Parathyroid adenoma (tissue), 2 donors: ENCODE data around the gene FKBP2.

Experiments
- H2AFZ ChIP-seq: fragments of 300-600 bp; sonication (generic); one replicate; pipeline ENCODE4 v1.7.0; 2017; ENCODE audit warnings: antibody characterized with exemption, mild to moderate bottlenecking
- H3K27ac ChIP-seq: fragments of 300-600 bp; sonication (generic); one replicate; pipeline ENCODE4 v1.7.0; 2017
- H3K27me3 ChIP-seq: fragments of 300-600 bp; sonication (generic); one replicate; pipeline ENCODE4 v1.7.0; 2017; ENCODE audit warnings: low read length; ENCODE audit not compliant: control insufficient read depth, insufficient read depth
- H3K36me3 ChIP-seq: fragments of 300-600 bp; sonication (generic); one replicate; pipeline ENCODE4 v1.7.0; 2017; ENCODE audit warnings: low read length; ENCODE audit not compliant: control insufficient read depth, insufficient read depth
- H3K4me1 ChIP-seq: fragments of 300-600 bp; sonication (generic); one replicate; pipeline ENCODE4 v1.7.0; 2017; ENCODE audit warnings: control low read depth
- H3K4me2 ChIP-seq: fragments of 300-600 bp; sonication (generic); one replicate; pipeline ENCODE4 v1.7.0; 2017; ENCODE audit warnings: low read length
- H3K4me3 ChIP-seq: fragments of 300-600 bp; sonication (generic); one replicate; pipeline ENCODE4 v1.7.0; 2017; ENCODE audit warnings: low read depth, low read length
- H3K79me2 ChIP-seq: fragments of 300-600 bp; sonication (generic); one replicate; pipeline ENCODE4 v1.7.0; 2017; ENCODE audit warnings: control low read depth
- H3K9ac ChIP-seq: fragments of 300-600 bp; sonication (generic); one replicate; pipeline ENCODE4 v1.7.0; 2017; ENCODE audit warnings: mild to moderate bottlenecking
- H3K9me3 ChIP-seq: fragments of 300-600 bp; sonication (generic); one replicate; pipeline ENCODE4 v1.7.0; 2017; ENCODE audit warnings: low read length; ENCODE audit not compliant: control insufficient read depth
- TF ChIP-seq, protein P1 (sequence below): fragments of 300-600 bp; sonication (generic); IDR thresholded peaks from one replicate; pipeline ENCODE4 v1.7.0; 2017; ENCODE audit warnings: antibody characterized with exemption, mild to moderate bottlenecking
- donor health status: primary hyperparathyroidism.

Gene FKBP2

DNA sequence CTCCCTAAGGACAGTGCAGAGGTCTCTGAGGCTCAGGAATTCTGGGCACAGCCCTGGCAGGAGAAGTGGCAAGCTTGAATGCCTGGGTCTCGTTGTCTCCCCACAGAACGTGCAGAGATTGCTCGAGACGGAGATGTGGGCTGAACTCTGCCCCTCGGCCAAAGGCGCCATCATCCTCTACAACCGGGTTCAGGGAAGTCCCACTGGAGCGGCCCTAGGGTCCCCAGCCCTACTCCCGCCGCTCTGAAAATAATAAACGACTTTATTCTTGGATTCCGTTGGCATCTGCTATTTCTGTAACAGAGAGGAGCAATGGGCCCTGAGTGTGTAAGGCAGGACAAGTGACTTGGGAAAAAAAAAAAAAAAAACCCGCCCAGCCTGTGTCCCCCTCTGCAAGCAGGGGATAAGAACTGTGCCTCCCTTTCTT, 11.1 kb upstream of the FKBP2 start:
- Histone ChIP-seq H3K9me3 (no peaks in the 10 kb centered on the region), H2AFZ (peak overlapping the region; percentile 76), H3K27me3 (no peaks in the 10 kb centered on the region), H3K36me3 (no peaks in the 10 kb centered on the region), H3K4me2 (peak overlapping the region; percentile 89), H3K9ac (no peak overlapping the region), H3K4me3 (peak overlapping the region; percentile 77), H3K79me2 (no peaks in the 10 kb centered on the region), H3K4me1 (peaks cover 7% of the 10 kb centered on the region), H3K27ac (peak overlapping the region; percentile 81)
- TF ChIP-seq, protein P1, sequence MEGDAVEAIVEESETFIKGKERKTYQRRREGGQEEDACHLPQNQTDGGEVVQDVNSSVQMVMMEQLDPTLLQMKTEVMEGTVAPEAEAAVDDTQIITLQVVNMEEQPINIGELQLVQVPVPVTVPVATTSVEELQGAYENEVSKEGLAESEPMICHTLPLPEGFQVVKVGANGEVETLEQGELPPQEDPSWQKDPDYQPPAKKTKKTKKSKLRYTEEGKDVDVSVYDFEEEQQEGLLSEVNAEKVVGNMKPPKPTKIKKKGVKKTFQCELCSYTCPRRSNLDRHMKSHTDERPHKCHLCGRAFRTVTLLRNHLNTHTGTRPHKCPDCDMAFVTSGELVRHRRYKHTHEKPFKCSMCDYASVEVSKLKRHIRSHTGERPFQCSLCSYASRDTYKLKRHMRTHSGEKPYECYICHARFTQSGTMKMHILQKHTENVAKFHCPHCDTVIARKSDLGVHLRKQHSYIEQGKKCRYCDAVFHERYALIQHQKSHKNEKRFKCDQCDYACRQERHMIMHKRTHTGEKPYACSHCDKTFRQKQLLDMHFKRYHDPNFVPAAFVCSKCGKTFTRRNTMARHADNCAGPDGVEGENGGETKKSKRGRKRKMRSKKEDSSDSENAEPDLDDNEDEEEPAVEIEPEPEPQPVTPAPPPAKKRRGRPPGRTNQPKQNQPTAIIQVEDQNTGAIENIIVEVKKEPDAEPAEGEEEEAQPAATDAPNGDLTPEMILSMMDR, result no peak

DNA sequence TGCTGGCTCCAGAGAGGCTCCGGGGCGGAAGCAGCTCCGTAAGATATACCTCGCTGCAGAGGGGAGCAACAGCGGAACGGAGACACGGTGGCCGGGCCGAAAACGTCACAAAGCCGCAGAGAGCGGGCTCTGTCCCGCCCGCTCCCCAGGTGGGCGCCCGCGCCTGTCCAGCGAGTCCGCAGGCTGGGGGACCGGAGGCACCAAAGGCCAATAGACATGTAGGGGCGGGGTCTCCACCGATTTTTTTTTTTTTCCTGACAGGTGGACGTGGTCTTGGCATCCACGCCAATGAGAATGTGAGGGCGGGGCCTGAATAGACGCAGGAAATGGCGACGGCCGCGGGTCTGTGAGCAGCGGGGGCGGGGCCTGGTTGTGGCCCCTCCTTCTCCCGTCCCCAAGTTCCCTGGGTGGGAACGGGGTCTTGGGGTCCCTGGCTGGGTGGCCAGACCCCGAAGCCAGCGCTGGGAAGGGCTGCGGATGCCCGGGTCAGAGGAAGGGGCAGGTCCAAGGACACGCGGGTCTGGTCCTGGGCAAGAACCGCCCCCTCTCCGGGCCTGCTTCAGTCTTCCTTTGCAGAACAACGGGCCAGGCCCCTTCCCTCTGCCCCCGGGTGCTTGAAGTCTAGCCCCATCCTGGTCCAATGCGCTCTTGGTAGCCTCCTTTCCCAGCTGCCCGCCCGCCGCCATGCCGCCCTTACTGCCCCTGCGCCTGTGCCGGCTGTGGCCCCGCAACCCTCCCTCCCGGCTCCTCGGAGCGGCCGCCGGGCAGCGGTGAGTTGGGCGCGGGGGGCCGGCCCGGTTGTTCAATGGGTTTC, 10.5 kb upstream of the FKBP2 start, which contains the start of gene DNAJC4:
Gene DNAJC4 (plus strand): TSS at position 378 of the 814 bp plus-strand sequence. CDS start 307 bp downstream, at position 685.
- TF ChIP-seq, protein P1, result no peak

DNA sequence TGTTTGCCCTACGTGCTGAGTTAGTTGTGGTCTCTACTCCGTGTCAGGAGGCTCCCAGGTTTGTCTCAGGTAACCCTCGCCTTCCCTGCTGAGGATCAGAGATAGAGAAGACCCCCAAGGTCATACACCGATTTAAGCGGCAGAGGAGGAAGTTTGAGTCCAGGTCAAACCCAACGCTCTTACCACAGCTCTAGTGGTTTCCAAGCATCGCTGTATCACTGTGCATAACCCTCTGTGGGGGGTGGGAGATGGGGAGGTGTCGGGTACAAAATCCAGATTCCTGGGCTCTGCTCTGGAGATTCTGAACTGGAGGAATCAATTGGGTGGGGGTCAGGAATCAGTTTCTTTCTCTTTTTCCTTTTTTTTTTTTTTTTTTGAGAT, 9.9 kb upstream of the FKBP2 start:
- H3K9me3 ChIP-seq, result no peaks in the 10 kb centered on the region
- H3K79me2 ChIP-seq, result no peaks in the 10 kb centered on the region
- H3K36me3 ChIP-seq, result no peaks in the 10 kb centered on the region
- peaks cover 7% of the 10 kb centered on the region for H3K4me1 ChIP-seq
- peak overlapping the region; percentile 89 for H3K4me2 ChIP-seq
- H3K4me3 ChIP-seq, result peak overlapping the region; percentile 77
- peak overlapping the region; percentile 46 for H3K9ac ChIP-seq
- peak overlapping the region; percentile 76 for H2AFZ ChIP-seq
- TF ChIP-seq, protein P1, result no peak
- no peaks in the 10 kb centered on the region for H3K27me3 ChIP-seq
- H3K27ac ChIP-seq, result peak overlapping the region; percentile 81

More for the DNA sequence above, 10.5 kb upstream of the FKBP2 start, which contains the start of gene DNAJC4:
- Histone ChIP-seq H3K9ac (peak within 1 kb of the TSS; percentile 46), H3K4me2 (peak within 1 kb of the TSS; percentile 89), H3K4me1 (peaks cover 7% of the 10 kb centered on the region), H3K4me3 (peak within 1 kb of the TSS; percentile 77), H3K36me3 (no peaks in the 10 kb centered on the region), H3K79me2 (no peaks in the 10 kb centered on the region), H3K27ac (peak within 1 kb of the TSS; percentile 81), H3K9me3 (no peaks in the 10 kb centered on the region), H3K27me3 (no peaks in the 10 kb centered on the region), H2AFZ (peak within 1 kb of the TSS; percentile 76)

DNA sequence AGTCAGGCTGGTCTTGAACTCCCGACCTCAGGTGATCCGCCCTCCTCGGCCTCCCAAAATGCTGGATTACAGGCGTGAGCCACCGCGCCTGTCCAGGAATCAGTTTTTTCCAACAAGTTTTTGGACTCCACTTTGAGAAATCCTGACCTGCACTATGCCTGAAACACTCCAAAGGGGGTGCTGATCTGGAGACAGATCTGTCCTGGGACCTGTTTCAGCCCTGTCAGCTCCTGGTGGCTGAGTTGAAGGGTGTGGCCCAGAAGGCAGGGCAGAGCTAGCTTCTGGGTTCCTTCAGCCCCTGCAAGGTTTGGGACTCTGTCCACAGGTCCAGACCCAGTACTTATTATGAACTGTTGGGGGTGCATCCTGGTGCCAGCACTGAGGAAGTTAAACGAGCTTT, 9.3 kb upstream of the FKBP2 start:
- Histone ChIP-seq H3K27me3 (no peaks in the 10 kb centered on the region), H3K36me3 (no peaks in the 10 kb centered on the region), H2AFZ (no peak overlapping the region), H3K9ac (no peak overlapping the region), H3K4me3 (no peak overlapping the region), H3K27ac (no peak overlapping the region), H3K4me1 (peaks cover 7% of the 10 kb centered on the region), H3K4me2 (no peak overlapping the region), H3K79me2 (no peaks in the 10 kb centered on the region), H3K9me3 (no peaks in the 10 kb centered on the region)
- TF ChIP-seq, protein P1, result no peak
